Measurements from ENCODE around the gene MCEMP1. TPM values are rescaled to one million over a fixed set of nuclear protein-coding genes. Genes with fewer than 3 reads are reported as not detected.

Gene MCEMP1
- total RNA-seq, 6 experiments from 2014 or later, result not detected

GRCh38 chr19:7681340-7682174 is 4.7 kb downstream of the MCEMP1 start:
- TF ChIP-seq CTCF (IDR thresholded peaks at IDR 0.05), result peak; percentile 73
- H3K27ac Mint-ChIP-seq, result peak overlapping the region; percentile 80
- peak; percentile 55 for DNase-seq
- peak overlapping the region; percentile 89 for H3K4me3 Mint-ChIP-seq
- H3K4me1 Mint-ChIP-seq (ENCODE audit: low read depth), result peaks cover 14% of the 10 kb centered on the region
- no peaks in the 10 kb centered on the region for H3K9me3 Mint-ChIP-seq
- peaks cover 5% of the 10 kb centered on the region; the same call in 1 of the 2 replicates for H3K36me3 Mint-ChIP-seq (ENCODE audit: low read depth)
- peaks cover 13% of the 10 kb centered on the region for H3K27me3 Mint-ChIP-seq (ENCODE audit: insufficient read depth)

- DNase-seq, result no peak
- Mint-ChIP-seq H3K36me3 (ENCODE audit: low read depth) (peaks cover 5% of the 10 kb centered on the region; the same call in 1 of the 2 replicates), H3K27me3 (ENCODE audit: insufficient read depth) (peaks cover 6% of the 10 kb centered on the region), H3K9me3 (no peaks in the 10 kb centered on the region), H3K4me1 (ENCODE audit: low read depth) (peaks cover 14% of the 10 kb centered on the region), H3K27ac (peak overlapping the region; percentile 80; the same call in 1 of the 2 replicates), H3K4me3 (peak overlapping the region; percentile 89)
- TF ChIP-seq CTCF (IDR thresholded peaks at IDR 0.05), result peak; percentile 38; the same call in 1 of the 2 replicates
These were observed 5.4 kb downstream of the MCEMP1 start for GRCh38 chr19:7682175-7682855.

- Mint-ChIP-seq H3K9me3 (no peaks in the 10 kb centered on the region), H3K27me3 (ENCODE audit: insufficient read depth) (peaks cover 2% of the 10 kb centered on the region), H3K27ac (no peak overlapping the region), H3K4me1 (ENCODE audit: low read depth) (peaks cover 8% of the 10 kb centered on the region), H3K4me3 (no peak overlapping the region), H3K36me3 (ENCODE audit: low read depth) (peaks cover 5% of the 10 kb centered on the region; the same call in 1 of the 2 replicates)
- DNase-seq, result no peak
- no peak for TF ChIP-seq CTCF (IDR thresholded peaks at IDR 0.05)
These were observed 8.9 kb downstream of the MCEMP1 start for GRCh38 chr19:7685546-7686445.

- H3K4me1 Mint-ChIP-seq (ENCODE audit: low read depth), result peaks cover 8% of the 10 kb centered on the region
- no peak overlapping the region for H3K4me3 Mint-ChIP-seq
- H3K27ac Mint-ChIP-seq, result no peak overlapping the region
- H3K9me3 Mint-ChIP-seq, result no peaks in the 10 kb centered on the region
- peaks cover 2% of the 10 kb centered on the region for H3K27me3 Mint-ChIP-seq (ENCODE audit: insufficient read depth)
- no peak for TF ChIP-seq CTCF (IDR thresholded peaks at IDR 0.05)
- peaks cover 5% of the 10 kb centered on the region; the same call in 1 of the 2 replicates for H3K36me3 Mint-ChIP-seq (ENCODE audit: low read depth)
- no peak for DNase-seq
These were observed 10.3 kb downstream of the MCEMP1 start for GRCh38 chr19:7687177-7687576.

GRCh38 chr19:7689165-7689564 is 12.3 kb downstream of the MCEMP1 start:
- no peak for TF ChIP-seq CTCF (IDR thresholded peaks at IDR 0.05)
- Mint-ChIP-seq H3K4me3 (no peak overlapping the region), H3K27me3 (ENCODE audit: insufficient read depth) (no peaks in the 10 kb centered on the region; the same call in 1 of the 2 replicates)

More at GRCh38 chr19:7689165-7689564, 12.3 kb downstream of the MCEMP1 start:
- peaks cover 8% of the 10 kb centered on the region for H3K4me1 Mint-ChIP-seq (ENCODE audit: low read depth)
- no peak for DNase-seq
- H3K36me3 Mint-ChIP-seq (ENCODE audit: low read depth), result no peaks in the 10 kb centered on the region
- H3K9me3 Mint-ChIP-seq, result no peaks in the 10 kb centered on the region
- no peak overlapping the region for H3K27ac Mint-ChIP-seq

Data from HFFc6 (cell line).